Natural killer cell (primary cell): ENCODE results near the gene CYSLTR2. TPM values are rescaled to one million over a fixed set of nuclear protein-coding genes. Genes with fewer than 3 reads are reported as not detected.

Experiments used
- ATAC-seq, 3 donors: fragments of 150-1000 bp in 2 of 3; fragments of 200-7000 bp in 1 of 3; cut with Tn5 transposase; 1 replicate in 1 of 3; 2 replicates in 2 of 3; pipeline ENCODE4 v1.10.0; 2021; ENCODE audit warnings: mild to moderate bottlenecking in 2 of 3, moderate library complexity in 2 of 3
- DNase-seq, 2 donors: peaks; one replicate each; pipeline versions ENCODE4 v3.0.0 to v3.0.0-alpha.2; 2013 to 2021; ENCODE audit warnings: mixed read lengths in 1 of 2
- H3K27ac ChIP-seq: one replicate; pipeline ENCODE4 v1.5.1; 2013; ENCODE audit warnings: mild to moderate bottlenecking, low read length
- H3K27me3 ChIP-seq: one replicate; pipeline ENCODE4 v1.6.1; 2013; ENCODE audit warnings: low read length; ENCODE audit not compliant: control insufficient read depth, insufficient read depth
- H3K36me3 ChIP-seq: one replicate; pipeline ENCODE4 v1.6.1; 2013; ENCODE audit warnings: low read length; ENCODE audit not compliant: control insufficient read depth, insufficient read depth
- H3K4me1 ChIP-seq: one replicate; pipeline ENCODE4 v1.6.1; 2013; ENCODE audit warnings: low read length; ENCODE audit not compliant: control insufficient read depth, insufficient read depth
- H3K4me3 ChIP-seq: one replicate; pipeline ENCODE4 v1.5.1; 2013; ENCODE audit warnings: low read length
- H3K9me3 ChIP-seq: one replicate; pipeline ENCODE4 v1.6.1; 2013; ENCODE audit warnings: low read length; ENCODE audit not compliant: control insufficient read depth, insufficient read depth
- H3K27ac Mint-ChIP-seq, 2 donors: one replicate each; pipeline ENCODE4 v1.8.0; 2022; ENCODE audit warnings: mild to moderate bottlenecking in 2 of 2, mixed read lengths in 2 of 2, moderate library complexity in 1 of 2
- H3K27me3 Mint-ChIP-seq, 2 donors: one replicate each; pipeline ENCODE4 v1.8.0; 2022; ENCODE audit warnings: low read depth in 2 of 2, mixed read lengths in 2 of 2
- H3K36me3 Mint-ChIP-seq: one replicate; pipeline ENCODE4 v1.8.0; 2022; ENCODE audit warnings: mixed read lengths
- H3K4me1 Mint-ChIP-seq, 2 donors: one replicate each; pipeline ENCODE4 v1.8.0; 2022; ENCODE audit warnings: mixed read lengths in 2 of 2
- H3K4me3 Mint-ChIP-seq: one replicate; pipeline ENCODE4 v1.8.0; 2022; ENCODE audit warnings: mild to moderate bottlenecking, moderate library complexity, mixed read lengths
- H3K9me3 Mint-ChIP-seq, 2 donors: one replicate each; pipeline ENCODE4 v1.8.0; 2022; ENCODE audit warnings: mixed read lengths in 2 of 2
- WGBS: methylation state at CpG from one replicate; pipeline ENCODE4 v1.1.7; 2013; ENCODE audit warnings: missing lambda C conversion rate; ENCODE audit not compliant: insufficient coverage; 5-methylcytosine and 5-hydroxymethylcytosine counted together
- intact Hi-C: fragments of 100-400 bp; cut with micrococcal nuclease; formaldehyde crosslinking; loops from one replicate; pipeline ENCODE4 v1.14.2; 2022
- total RNA-seq, 4 donors: library from RNA; stranded (reverse); fragments of 120-200 nt in 1 of 4; gene quantifications; one replicate each; pipeline versions ENCODE4 v1.2.3 to v1.2.4, GENCODE V29; 2013 to 2022
- TF ChIP-seq, protein P1 (sequence below): fragments of 200-600 bp; IDR thresholded peaks from one replicate; pipeline ENCODE4 v1.8.0; 2022; ENCODE audit warnings: antibody characterized with exemption

Gene CYSLTR2
- total RNA-seq, 3 donors from 2014 or later (not counting 1 experiment from before 2014, with no cell fraction given): 5.3 to 8.6 (median 7.9) TPM

GRCh38 chr13:48727241-48728011 lies 73.7 kb downstream of the CYSLTR2 start:
- Histone ChIP-seq H3K4me3 (no peak overlapping the region), H3K36me3 (no peaks in the 10 kb centered on the region), H3K4me1 (peaks cover 4% of the 10 kb centered on the region), H3K9me3 (no peaks in the 10 kb centered on the region), H3K27me3 (no peaks in the 10 kb centered on the region), H3K27ac (no peak overlapping the region)
- WGBS: 43% methylated on average over 3 of the region's 4 CpGs
- peaks cover 0 to 4% of the 10 kb centered on the region in 2 donors for H3K27me3 Mint-ChIP-seq
- ATAC-seq (no peak), DNase-seq (no peak)
- no peak overlapping the region for H3K27ac Mint-ChIP-seq
- H3K4me1 Mint-ChIP-seq: peaks cover 9 to 10% of the 10 kb centered on the region in 2 donors
- H3K9me3 Mint-ChIP-seq: no peaks in the 10 kb centered on the region
- no peaks in the 10 kb centered on the region for H3K36me3 Mint-ChIP-seq
- TF ChIP-seq, protein P1, sequence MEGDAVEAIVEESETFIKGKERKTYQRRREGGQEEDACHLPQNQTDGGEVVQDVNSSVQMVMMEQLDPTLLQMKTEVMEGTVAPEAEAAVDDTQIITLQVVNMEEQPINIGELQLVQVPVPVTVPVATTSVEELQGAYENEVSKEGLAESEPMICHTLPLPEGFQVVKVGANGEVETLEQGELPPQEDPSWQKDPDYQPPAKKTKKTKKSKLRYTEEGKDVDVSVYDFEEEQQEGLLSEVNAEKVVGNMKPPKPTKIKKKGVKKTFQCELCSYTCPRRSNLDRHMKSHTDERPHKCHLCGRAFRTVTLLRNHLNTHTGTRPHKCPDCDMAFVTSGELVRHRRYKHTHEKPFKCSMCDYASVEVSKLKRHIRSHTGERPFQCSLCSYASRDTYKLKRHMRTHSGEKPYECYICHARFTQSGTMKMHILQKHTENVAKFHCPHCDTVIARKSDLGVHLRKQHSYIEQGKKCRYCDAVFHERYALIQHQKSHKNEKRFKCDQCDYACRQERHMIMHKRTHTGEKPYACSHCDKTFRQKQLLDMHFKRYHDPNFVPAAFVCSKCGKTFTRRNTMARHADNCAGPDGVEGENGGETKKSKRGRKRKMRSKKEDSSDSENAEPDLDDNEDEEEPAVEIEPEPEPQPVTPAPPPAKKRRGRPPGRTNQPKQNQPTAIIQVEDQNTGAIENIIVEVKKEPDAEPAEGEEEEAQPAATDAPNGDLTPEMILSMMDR: no peak
- no peak overlapping the region for H3K4me3 Mint-ChIP-seq
- intact Hi-C loops: no loop called here

DNA sequence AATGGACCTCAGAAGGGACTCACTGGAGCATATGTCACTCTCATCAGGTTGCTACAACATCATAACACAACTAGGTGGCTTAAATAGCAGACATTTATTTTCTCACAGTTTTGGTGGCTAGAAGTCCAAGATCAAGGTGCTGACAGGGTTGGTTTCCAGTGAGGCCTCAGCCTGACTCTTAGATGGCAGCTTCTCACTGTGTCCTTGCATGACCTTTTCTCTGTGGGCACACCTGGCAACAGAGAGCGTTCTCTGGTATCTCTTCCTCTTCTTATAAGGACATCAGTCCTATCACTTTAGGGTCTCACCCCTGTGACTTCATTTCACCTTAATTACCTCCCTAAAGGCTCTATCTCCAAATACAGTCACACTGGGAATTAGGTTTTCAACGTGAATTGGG lies 74.5 kb downstream of the CYSLTR2 start:
- TF ChIP-seq, protein P1: no peak
- ATAC-seq (no peak), DNase-seq (no peak)
- Histone ChIP-seq H3K27ac (no peak overlapping the region), H3K27me3 (no peaks in the 10 kb centered on the region), H3K4me1 (peaks cover 4% of the 10 kb centered on the region), H3K36me3 (no peaks in the 10 kb centered on the region), H3K4me3 (no peak overlapping the region), H3K9me3 (no peaks in the 10 kb centered on the region)
- H3K4me1 Mint-ChIP-seq: peaks cover 9 to 10% of the 10 kb centered on the region in 2 donors
- no peaks in the 10 kb centered on the region for H3K9me3 Mint-ChIP-seq
- no peak overlapping the region for H3K4me3 Mint-ChIP-seq
- intact Hi-C loops: no loop called here
- H3K27me3 Mint-ChIP-seq: peaks cover 0 to 4% of the 10 kb centered on the region in 2 donors
- H3K36me3 Mint-ChIP-seq: no peaks in the 10 kb centered on the region
- 77% methylated on average over 2 of the region's 2 CpGs for WGBS
- no peak overlapping the region for H3K27ac Mint-ChIP-seq

GRCh38 chr13:48728876-48729275 lies 75.1 kb downstream of the CYSLTR2 start:
- Mint-ChIP-seq H3K27me3 (peaks cover 0 to 4% of the 10 kb centered on the region in 2 donors), H3K27ac (no peak overlapping the region), H3K4me1 (peaks cover 9 to 10% of the 10 kb centered on the region in 2 donors), H3K4me3 (no peak overlapping the region), H3K36me3 (no peaks in the 10 kb centered on the region), H3K9me3 (no peaks in the 10 kb centered on the region)
- intact Hi-C loops: no loop called here
- DNase-seq (no peak), ATAC-seq (no peak)
- no peaks in the 10 kb centered on the region for H3K36me3 ChIP-seq
- H3K27me3 ChIP-seq: no peaks in the 10 kb centered on the region
- H3K27ac ChIP-seq: no peak overlapping the region
- H3K9me3 ChIP-seq: no peaks in the 10 kb centered on the region
- TF ChIP-seq, protein P1: no peak
- WGBS: 86% methylated on average over 4 of the region's 4 CpGs
- no peak overlapping the region for H3K4me3 ChIP-seq
- H3K4me1 ChIP-seq: peaks cover 4% of the 10 kb centered on the region
